DMS79 (cell line): Measurements from ENCODE around the gene UFM1.
"Not testable (repeated sequence)": the region's sequence is repeated elsewhere in the genome, so short reads cannot be mapped to it uniquely, and the experiment has no call there.

Source experiments
- DNase-seq: peaks from one replicate; lab custom pipeline; 2025; lab: John Stamatoyannopoulos, UW

The UFM1 gene

DNA sequence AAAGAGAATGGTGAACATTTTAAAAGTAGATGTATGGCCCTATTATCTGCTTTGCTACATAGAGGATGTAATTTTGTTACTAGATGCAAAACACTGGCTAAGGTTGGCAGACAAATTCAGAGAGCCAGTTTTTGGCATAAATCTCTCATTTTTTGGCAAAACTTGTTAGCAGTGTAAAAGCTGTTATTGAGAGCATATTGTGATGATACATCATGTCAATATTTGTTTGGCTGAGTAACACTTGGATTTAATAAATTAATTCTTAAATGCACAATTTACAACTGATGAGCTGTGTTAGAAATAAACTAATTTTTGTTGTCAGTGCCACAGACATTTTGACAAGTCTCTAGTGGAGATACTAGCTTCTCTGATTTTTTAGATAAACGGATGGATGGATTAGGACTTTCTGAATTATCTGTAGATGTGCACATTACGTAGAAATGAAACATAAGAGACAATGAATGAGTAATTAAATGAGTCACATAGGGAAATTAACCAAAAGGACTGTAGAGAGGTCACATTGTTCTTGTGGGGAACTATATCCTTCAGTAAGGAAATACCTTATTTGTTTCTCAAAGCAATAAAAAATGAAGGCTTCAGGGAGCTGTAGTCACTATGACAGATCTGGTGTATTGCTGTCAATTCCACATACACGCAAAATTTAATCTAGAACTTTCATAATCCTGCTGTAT, 17.4 kb downstream of the UFM1 start:
- no peak for DNase-seq

- no peak for DNase-seq
Observed at GRCh38 chr13:38369058-38369457, 19.4 kb downstream of the UFM1 start.

DNA sequence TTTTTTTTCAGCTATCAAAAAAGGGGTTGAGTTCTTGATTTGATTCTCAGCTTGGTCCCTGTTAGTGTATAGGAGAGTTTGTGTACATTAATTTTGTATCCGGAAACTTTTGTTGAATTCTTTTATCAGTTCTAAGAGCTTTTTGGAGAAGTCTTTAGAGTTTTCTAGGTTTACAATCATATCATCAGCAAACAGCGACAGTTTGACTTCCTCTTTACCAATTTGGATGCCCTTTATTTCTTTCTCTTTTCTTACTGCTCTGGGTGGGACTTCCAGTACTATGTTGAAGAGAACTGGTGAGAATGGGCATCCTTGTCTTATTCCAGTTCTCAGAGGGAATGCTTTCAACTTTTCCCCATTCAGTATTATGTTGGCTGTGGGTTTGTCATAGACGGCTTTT, 20.4 kb downstream of the UFM1 start:
- DNase-seq = not testable (repeated sequence)

DNA sequence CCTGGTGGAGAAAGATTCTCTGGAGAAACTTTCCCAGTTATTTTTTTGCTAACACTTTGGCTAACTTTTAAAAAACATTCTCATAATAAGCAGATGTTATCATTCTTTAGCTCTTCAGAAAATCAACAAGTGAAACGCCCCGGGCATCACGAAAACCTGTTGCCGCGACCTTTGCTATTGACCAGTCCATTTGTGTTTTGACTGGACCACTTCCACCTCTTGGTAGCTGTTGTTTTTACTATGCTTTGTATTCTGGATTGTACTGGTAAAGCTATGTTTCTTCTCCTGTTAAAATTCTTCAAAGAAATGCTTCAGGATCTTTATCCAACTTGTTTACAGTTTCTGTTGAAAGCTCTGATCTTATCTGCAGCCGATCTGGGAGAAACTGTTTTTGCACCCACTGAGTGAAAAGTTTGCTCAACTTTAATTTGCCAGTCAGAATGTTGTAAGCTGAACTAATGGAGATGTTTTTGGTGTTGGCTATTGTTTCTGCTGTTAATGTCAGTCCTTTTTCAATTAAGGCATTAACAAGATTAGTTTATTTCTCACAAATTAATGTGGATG, 23.3 kb downstream of the UFM1 start:
- no peak for DNase-seq

DNA sequence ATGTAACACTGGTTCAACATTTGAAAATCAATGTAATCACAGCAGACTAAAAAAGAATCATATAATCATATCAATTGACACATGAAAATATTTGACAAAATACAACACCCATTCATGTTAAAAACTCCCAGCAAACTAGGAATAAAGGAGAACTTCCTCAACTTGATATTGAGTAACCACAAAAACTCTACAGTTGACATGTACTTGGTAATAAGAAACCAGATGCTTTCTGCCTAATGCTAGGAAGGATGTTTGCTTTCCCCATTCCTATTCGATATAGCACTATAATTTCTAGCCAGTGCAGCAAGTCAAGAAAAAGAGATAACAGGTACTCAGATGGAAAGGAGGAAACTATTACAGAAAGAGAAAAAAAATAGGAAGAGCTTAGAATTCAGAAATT, 26.9 kb downstream of the UFM1 start:
- no peak for DNase-seq

GRCh38 chr13:38381890-38382289, 32.2 kb downstream of the UFM1 start:
- DNase-seq = no peak

DNA sequence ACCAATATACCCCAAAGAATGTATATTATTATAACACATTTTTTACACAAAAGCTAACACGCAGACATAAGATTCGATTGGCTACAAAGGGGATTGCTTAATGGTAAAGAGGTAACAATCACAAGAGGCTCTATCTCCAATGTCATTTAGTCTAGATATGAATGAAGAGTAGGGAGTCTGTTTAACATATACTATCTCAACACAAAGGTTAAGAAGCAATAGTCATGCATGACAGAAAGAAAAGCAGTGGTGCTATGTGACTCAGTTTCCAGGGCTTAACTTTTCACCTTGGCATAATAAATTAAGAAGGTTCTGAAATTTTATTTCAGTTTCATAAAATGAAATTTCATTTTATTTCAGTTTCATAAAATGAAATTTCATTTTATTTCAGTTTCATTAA, 33.3 kb downstream of the UFM1 start:
- DNase-seq = no peak

GRCh38 chr13:38384171-38384570, 34.5 kb downstream of the UFM1 start:
- no peak for DNase-seq

GRCh38 chr13:38385153-38385891, 35.7 kb downstream of the UFM1 start:
- no peak for DNase-seq

GRCh38 chr13:38386421-38386820, 36.8 kb downstream of the UFM1 start:
- DNase-seq = no peak

GRCh38 chr13:38391341-38391740, 41.7 kb downstream of the UFM1 start:
- DNase-seq = no peak

DNA sequence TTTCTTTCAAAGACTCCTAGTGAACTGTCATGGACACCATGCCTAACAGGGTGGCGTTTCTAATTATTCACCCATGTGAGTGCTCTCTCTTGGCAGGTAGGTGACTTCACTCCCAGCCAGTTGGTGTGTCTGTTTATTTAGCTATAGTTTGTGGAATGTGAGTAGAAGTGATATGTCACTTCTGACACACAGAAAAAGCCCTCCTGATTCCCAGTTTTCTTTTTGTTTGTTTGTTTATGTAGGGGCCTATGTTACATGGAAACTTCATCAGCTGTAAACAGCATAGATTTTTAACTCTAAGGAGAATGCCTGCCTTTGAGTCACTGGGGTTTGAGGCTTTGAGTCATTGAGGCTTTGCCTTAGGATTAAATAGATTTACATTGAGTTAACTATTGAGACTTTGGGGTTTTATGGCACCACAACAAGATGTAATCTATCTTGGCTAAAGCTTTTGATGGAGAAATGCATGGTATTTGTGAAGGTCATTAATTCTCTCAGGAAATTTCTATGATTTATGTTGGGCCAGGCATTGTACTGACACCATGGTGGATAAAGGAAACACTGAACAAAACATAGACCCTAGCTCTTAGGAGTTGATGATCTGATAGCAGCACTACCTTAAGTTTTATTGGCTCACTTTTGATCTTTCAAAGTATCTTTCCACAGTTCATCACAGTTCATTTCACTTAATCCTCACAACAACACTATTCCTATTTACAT, 45.3 kb downstream of the UFM1 start:
- DNase-seq = no peak

DNA sequence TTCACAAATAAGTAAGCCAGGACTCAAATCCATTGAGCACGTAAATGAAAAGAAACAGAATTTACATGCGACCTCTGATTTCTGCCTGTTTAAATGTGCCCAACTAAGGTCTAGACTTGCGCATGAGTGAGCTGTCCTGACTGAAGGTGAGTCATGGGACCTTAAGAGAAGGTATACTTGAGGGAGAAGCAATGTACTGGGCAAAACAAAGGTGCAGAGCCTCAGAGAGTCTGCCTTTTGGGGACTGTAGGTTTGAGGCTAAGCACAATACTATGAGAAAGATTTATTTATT, 45.8 kb downstream of the UFM1 start:
- no peak for DNase-seq

- DNase-seq = no peak
Observed at GRCh38 chr13:38398711-38399493, 49.3 kb downstream of the UFM1 start.

- no peak for DNase-seq
Observed at GRCh38 chr13:38399535-38399934, 49.9 kb downstream of the UFM1 start.

DNA sequence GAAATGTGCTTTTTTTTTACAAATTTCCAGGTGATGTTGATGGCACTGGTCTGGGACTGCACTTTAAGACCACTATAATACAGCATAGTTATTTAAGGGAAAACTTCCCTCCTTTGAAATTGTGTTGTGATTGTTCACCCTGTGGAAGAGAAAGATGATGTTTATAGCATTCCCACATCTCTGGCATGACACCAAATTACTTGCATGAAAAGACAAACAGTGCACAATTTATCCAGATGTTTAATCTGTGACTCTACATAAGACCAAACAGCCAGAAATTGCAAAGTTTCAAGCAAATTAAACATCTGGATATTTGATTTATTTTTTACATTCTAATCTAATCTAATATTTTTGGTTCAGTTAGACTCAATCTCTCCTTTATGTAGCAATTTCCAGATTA, 51.6 kb downstream of the UFM1 start:
- no peak for DNase-seq

- DNase-seq = no peak
Observed at GRCh38 chr13:38405216-38405615, 55.6 kb downstream of the UFM1 start.

DNA sequence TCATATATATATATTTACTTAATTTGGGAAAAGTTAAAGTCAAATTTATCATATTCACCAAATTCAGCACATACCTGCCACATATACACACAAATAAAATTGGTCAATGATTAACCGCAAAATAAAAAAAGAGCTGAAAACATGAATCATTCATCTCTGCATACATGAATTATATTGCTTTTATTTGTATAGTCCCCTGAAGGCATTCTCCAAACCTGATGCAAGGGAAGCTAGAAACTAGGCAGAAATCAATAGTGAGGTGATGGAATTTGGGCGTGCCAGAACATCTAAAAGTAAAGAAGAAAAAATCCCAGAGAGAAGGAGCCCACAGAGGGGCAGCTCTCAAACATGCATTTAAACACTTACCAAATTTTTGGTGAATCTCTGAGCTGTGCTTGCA, 60.1 kb downstream of the UFM1 start:
- DNase-seq = no peak

DNA sequence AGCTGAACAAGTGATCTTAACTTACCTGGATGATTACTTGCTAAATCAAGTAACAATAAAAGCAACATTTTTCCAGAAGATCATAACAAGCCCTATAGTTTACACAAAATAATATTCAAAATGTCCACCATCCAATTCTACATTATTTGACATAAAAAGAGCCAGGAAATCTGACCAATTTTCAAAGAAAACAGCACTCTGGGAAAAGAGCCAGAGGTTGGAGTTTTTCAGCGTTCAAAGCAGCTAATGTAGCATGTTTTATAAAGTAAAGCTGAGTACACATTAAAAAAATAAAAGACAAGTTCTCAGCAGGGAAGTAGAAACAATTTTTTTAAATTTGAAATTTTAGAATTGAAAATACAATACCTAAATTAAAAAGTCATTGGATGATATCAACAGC, 62.6 kb downstream of the UFM1 start:
- DNase-seq = no peak
